H9 (cell line): Measurements from ENCODE around the gene SSBP3. TPM values are rescaled to one million over a fixed set of nuclear protein-coding genes. Genes with fewer than 3 reads are reported as not detected.
A peak's percentile ranks its signal among the peaks of the same experiment; 100 is the strongest.

Source experiments
- DNase-seq: peaks from one replicate; pipeline ENCODE4 v3.0.0-alpha.2; 2017
- H2AFZ ChIP-seq: one replicate; pipeline ENCODE4 v1.6.1; 2013; ENCODE audit warnings: mild to moderate bottlenecking, low read length, control low read depth, moderate library complexity
- H2AK5ac ChIP-seq: 2 replicates; pipeline ENCODE4 v1.6.1; 2013; ENCODE audit warnings: low read length, control low read depth, mixed read lengths; ENCODE audit not compliant: insufficient read length
- H2BK120ac ChIP-seq: one replicate; pipeline ENCODE4 v1.6.1; 2013; ENCODE audit warnings: low read depth, mild to moderate bottlenecking, low read length, control low read depth, inconsistent platforms; ENCODE audit not compliant: poor library complexity, severe bottlenecking
- H2BK12ac ChIP-seq: 2 replicates; pipeline ENCODE4 v1.6.1; 2013; ENCODE audit warnings: low read length, control low read depth, mixed read lengths, low read depth; ENCODE audit not compliant: insufficient read length
- H2BK15ac ChIP-seq: 2 replicates; pipeline ENCODE4 v1.6.1; 2013; ENCODE audit warnings: low read depth, low read length, control low read depth
- H2BK20ac ChIP-seq: one replicate; pipeline ENCODE4 v1.6.1; 2013; ENCODE audit warnings: low read depth, mild to moderate bottlenecking, low read length, control low read depth, inconsistent platforms; ENCODE audit not compliant: poor library complexity, severe bottlenecking
- H2BK5ac ChIP-seq: 2 replicates; pipeline ENCODE4 v1.6.1; 2013; ENCODE audit warnings: low read length, control low read depth, mixed read lengths; ENCODE audit not compliant: insufficient read length
- H3K14ac ChIP-seq: 2 replicates; pipeline ENCODE4 v1.6.1; 2013; ENCODE audit warnings: low read length, control low read depth; ENCODE audit not compliant: insufficient read depth
- H3K18ac ChIP-seq: 2 replicates; pipeline ENCODE4 v1.6.1; 2013; ENCODE audit warnings: low read depth, mild to moderate bottlenecking, mixed read lengths, low read length, control low read depth; ENCODE audit not compliant: insufficient read length
- H3K23ac ChIP-seq: 2 replicates; pipeline ENCODE4 v1.6.1; 2013; ENCODE audit warnings: low read length, control low read depth, mixed read lengths, low read depth; ENCODE audit not compliant: insufficient read length
- H3K23me2 ChIP-seq: 2 replicates; pipeline ENCODE4 v1.6.1; 2013; ENCODE audit warnings: low read depth, mild to moderate bottlenecking, mixed read lengths, low read length, control low read depth; ENCODE audit not compliant: insufficient read length, poor library complexity, severe bottlenecking
- H3K27ac ChIP-seq: 2 replicates; pipeline ENCODE4 v1.5.1; 2013; ENCODE audit warnings: low read length, control low read depth, mixed read lengths, low read depth; ENCODE audit not compliant: insufficient read length
- H3K27me3 ChIP-seq: 2 replicates; pipeline ENCODE4 v1.6.1; 2013; ENCODE audit warnings: low read length, control low read depth, inconsistent platforms; ENCODE audit not compliant: insufficient read depth
- H3K4ac ChIP-seq: 2 replicates; pipeline ENCODE4 v1.6.1; 2013; ENCODE audit warnings: low read depth, mild to moderate bottlenecking, control low read depth, inconsistent platforms, low read length, moderate library complexity
- H3K4me1 ChIP-seq: 2 replicates; pipeline ENCODE4 v1.6.1; 2013; ENCODE audit warnings: low read length, control low read depth, inconsistent platforms; ENCODE audit not compliant: insufficient read depth
- H3K4me2 ChIP-seq: 2 replicates; pipeline ENCODE4 v1.6.1; 2013; ENCODE audit warnings: low read length, control low read depth, mixed read lengths; ENCODE audit not compliant: insufficient read length, insufficient read depth
- H3K56ac ChIP-seq: 2 replicates; pipeline ENCODE4 v1.6.1; 2013; ENCODE audit warnings: low read depth, mild to moderate bottlenecking, mixed read lengths, low read length, control low read depth; ENCODE audit not compliant: insufficient read length
- H3K79me1 ChIP-seq: 2 replicates; pipeline ENCODE4 v1.6.1; 2013; ENCODE audit warnings: low read depth, mild to moderate bottlenecking, moderate library complexity, low read length, control low read depth, inconsistent platforms; ENCODE audit not compliant: insufficient read depth, poor library complexity, severe bottlenecking
- H3K79me2 ChIP-seq: 2 replicates; pipeline ENCODE4 v1.6.1; 2013; ENCODE audit warnings: low read length, control low read depth, inconsistent platforms; ENCODE audit not compliant: insufficient read depth
- H3K9ac ChIP-seq: 2 replicates; pipeline ENCODE4 v1.6.1; 2013; ENCODE audit warnings: low read length, control low read depth, mixed read lengths; ENCODE audit not compliant: insufficient read length; ENCODE audit errors: extremely low read depth
- H3K9me3 ChIP-seq: one replicate; pipeline ENCODE4 v1.6.1; 2013; ENCODE audit warnings: low read depth, low read length, inconsistent platforms; ENCODE audit not compliant: control insufficient read depth
- H3T11ph ChIP-seq: one replicate; pipeline ENCODE4 v1.6.1; 2013; ENCODE audit warnings: mild to moderate bottlenecking, low read length, control low read depth, inconsistent platforms
- H4K20me1 ChIP-seq: one replicate; pipeline ENCODE4 v1.6.1; 2013; ENCODE audit not compliant: control insufficient read depth, insufficient read length, insufficient read depth
- H4K5ac ChIP-seq: 2 replicates; pipeline ENCODE4 v1.6.1; 2013; ENCODE audit warnings: low read depth, mild to moderate bottlenecking, mixed read lengths, low read length, control low read depth; ENCODE audit not compliant: insufficient read length
- H4K8ac ChIP-seq: replicated peaks from 2 replicates; pipeline ENCODE4 v1.6.1; 2013; ENCODE audit warnings: low read length, control low read depth, mixed read lengths, low read depth; ENCODE audit not compliant: insufficient read length
- H4K91ac ChIP-seq: 2 replicates; pipeline ENCODE4 v1.6.1; 2013; ENCODE audit warnings: low read depth, mild to moderate bottlenecking, moderate library complexity, mixed read lengths, low read length, control low read depth; ENCODE audit not compliant: insufficient read length
- H3K27ac Mint-ChIP-seq, 3 experiments: 2 replicates in 2 of 3; 3 replicates in 1 of 3; pipeline ENCODE4 v1.8.0; 2020 to 2021; ENCODE audit warnings: mixed read lengths in 3 of 3, mild to moderate bottlenecking in 1 of 3, moderate library complexity in 1 of 3
- H3K27me3 Mint-ChIP-seq: 2 replicates; pipeline ENCODE4 v1.8.0; 2021; ENCODE audit warnings: low read depth, mild to moderate bottlenecking, moderate library complexity, mixed read lengths
- H3K36me3 Mint-ChIP-seq, 3 experiments: 2 replicates in 2 of 3; 3 replicates in 1 of 3; pipeline ENCODE4 v1.8.0; 2020 to 2021; ENCODE audit warnings: low read depth in 3 of 3, mixed read lengths in 3 of 3; ENCODE audit not compliant: insufficient read depth in 1 of 3
- H3K4me1 Mint-ChIP-seq, 2 experiments: 2 replicates each; pipeline ENCODE4 v1.8.0; 2020; ENCODE audit warnings: mixed read lengths in 2 of 2
- H3K4me3 Mint-ChIP-seq, 2 experiments: 2 replicates in 1 of 2; 3 replicates in 1 of 2; pipeline ENCODE4 v1.8.0; 2020 to 2021; ENCODE audit warnings: mild to moderate bottlenecking in 2 of 2, mixed read lengths in 2 of 2, moderate library complexity in 1 of 2
- H3K9me3 Mint-ChIP-seq, 2 experiments: 2 replicates in 1 of 2; 3 replicates in 1 of 2; pipeline ENCODE4 v1.8.0; 2020; ENCODE audit warnings: mild to moderate bottlenecking in 2 of 2, mixed read lengths in 2 of 2, moderate library complexity in 1 of 2
- WGBS: extraction: QIAGEN DNeasy Blood & Tissue Kit; methylation state at CpG from one replicate; pipeline ENCODE4 v1.1.7; 2013; ENCODE audit warnings: missing lambda C conversion rate, low lambda C conversion rate, mixed read lengths; ENCODE audit not compliant: insufficient read length; ENCODE audit errors: extremely low coverage; 5-methylcytosine and 5-hydroxymethylcytosine counted together
- total RNA-seq: library from RNA; stranded (reverse); gene quantifications from 2 replicates; pipeline ENCODE4 v1.2.1, GENCODE V29; 2021
- TF ChIP-seq, protein P1 (sequence below): fragments of 200-600 bp; sonication (generic); conservative IDR thresholded peaks from 3 replicates; pipeline ENCODE4 v1.8.0; 2021; ENCODE audit warnings: antibody characterized with exemption, mild to moderate bottlenecking

Gene SSBP3
- total RNA-seq, 1 experiment from 2014 or later, result 126 TPM

DNA sequence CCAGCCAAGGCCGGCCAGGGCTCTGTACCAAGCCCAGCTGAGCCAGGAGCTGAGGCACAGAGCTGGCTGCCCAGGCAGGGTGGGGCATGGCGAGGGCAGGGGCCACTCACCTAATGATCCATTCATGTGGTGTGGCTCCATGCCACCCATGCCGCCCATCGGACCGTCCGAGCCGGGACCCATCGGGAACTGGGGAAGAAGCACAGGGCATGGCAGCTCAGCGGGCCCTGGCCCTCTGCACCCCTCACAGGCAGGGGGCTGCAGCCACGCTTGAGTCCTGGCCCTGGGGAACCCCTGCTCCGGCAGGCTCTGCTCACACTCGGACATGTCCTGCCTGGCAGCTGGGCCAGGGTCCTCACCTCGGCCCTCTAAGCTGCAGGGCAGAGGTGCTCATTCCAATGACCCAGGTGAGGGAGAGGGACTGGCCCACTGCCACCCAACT lies 177.5 kb downstream of the SSBP3 start:
- H4K91ac ChIP-seq, result no peak overlapping the region
- no peak overlapping the region for H2BK15ac ChIP-seq
- H3K79me2 ChIP-seq, result no peaks in the 10 kb centered on the region
- no peaks in the 10 kb centered on the region for H4K20me1 ChIP-seq
- DNase-seq, result no peak
- no peak overlapping the region for H3K27ac ChIP-seq
- H3K4me1 Mint-ChIP-seq, result peaks cover 23 to 31% of the 10 kb centered on the region in 2 experiments
- no CpG with 5 or more reads among the region's 13 CpGs for WGBS
- H3K27me3 Mint-ChIP-seq, result no peaks in the 10 kb centered on the region
- H3T11ph ChIP-seq, result no peak overlapping the region
- H2BK20ac ChIP-seq, result no peak overlapping the region
- no peak overlapping the region for H3K56ac ChIP-seq
- H2BK120ac ChIP-seq, result no peak overlapping the region
- H3K14ac ChIP-seq, result no peak overlapping the region
- no peaks in the 10 kb centered on the region for H3K4me1 ChIP-seq
- peaks cover 11 to 53% (median 44%) of the 10 kb centered on the region in 3 experiments; a peak in 6 of 7 replicates for H3K36me3 Mint-ChIP-seq
- peaks cover 0 to 2% of the 10 kb centered on the region in 2 experiments; a peak in 2 of 5 replicates for H3K9me3 Mint-ChIP-seq
- H3K4me2 ChIP-seq, result no peak overlapping the region
- H3K23me2 ChIP-seq, result no peaks in the 10 kb centered on the region
- H4K8ac ChIP-seq, result no peak overlapping the region
- H3K18ac ChIP-seq, result no peak overlapping the region
- H3K27me3 ChIP-seq, result no peaks in the 10 kb centered on the region
- H3K23ac ChIP-seq, result no peak overlapping the region
- H2BK12ac ChIP-seq, result no peak overlapping the region
- H3K4me3 Mint-ChIP-seq, result no peak overlapping the region
- H3K4ac ChIP-seq, result no peak overlapping the region
- H3K9me3 ChIP-seq, result no peaks in the 10 kb centered on the region
- H4K5ac ChIP-seq, result no peak overlapping the region
- no peaks in the 10 kb centered on the region for H3K79me1 ChIP-seq
- no peak overlapping the region for H2AFZ ChIP-seq
- H3K27ac Mint-ChIP-seq, result peak overlapping the region in 2 of 3 experiments; percentile 53 to 88; a peak in 1 of 7 replicates
- TF ChIP-seq, protein P1, sequence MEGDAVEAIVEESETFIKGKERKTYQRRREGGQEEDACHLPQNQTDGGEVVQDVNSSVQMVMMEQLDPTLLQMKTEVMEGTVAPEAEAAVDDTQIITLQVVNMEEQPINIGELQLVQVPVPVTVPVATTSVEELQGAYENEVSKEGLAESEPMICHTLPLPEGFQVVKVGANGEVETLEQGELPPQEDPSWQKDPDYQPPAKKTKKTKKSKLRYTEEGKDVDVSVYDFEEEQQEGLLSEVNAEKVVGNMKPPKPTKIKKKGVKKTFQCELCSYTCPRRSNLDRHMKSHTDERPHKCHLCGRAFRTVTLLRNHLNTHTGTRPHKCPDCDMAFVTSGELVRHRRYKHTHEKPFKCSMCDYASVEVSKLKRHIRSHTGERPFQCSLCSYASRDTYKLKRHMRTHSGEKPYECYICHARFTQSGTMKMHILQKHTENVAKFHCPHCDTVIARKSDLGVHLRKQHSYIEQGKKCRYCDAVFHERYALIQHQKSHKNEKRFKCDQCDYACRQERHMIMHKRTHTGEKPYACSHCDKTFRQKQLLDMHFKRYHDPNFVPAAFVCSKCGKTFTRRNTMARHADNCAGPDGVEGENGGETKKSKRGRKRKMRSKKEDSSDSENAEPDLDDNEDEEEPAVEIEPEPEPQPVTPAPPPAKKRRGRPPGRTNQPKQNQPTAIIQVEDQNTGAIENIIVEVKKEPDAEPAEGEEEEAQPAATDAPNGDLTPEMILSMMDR, result no peak
- H2AK5ac ChIP-seq, result no peak overlapping the region
- no peak overlapping the region for H2BK5ac ChIP-seq
- H3K9ac ChIP-seq, result no peak overlapping the region
